Measurements from ENCODE around the gene PIP4K2C.

PIP4K2C gene
- 33.6 to 43.5 reads per million in 2 experiments for total RNA-seq

DNA sequence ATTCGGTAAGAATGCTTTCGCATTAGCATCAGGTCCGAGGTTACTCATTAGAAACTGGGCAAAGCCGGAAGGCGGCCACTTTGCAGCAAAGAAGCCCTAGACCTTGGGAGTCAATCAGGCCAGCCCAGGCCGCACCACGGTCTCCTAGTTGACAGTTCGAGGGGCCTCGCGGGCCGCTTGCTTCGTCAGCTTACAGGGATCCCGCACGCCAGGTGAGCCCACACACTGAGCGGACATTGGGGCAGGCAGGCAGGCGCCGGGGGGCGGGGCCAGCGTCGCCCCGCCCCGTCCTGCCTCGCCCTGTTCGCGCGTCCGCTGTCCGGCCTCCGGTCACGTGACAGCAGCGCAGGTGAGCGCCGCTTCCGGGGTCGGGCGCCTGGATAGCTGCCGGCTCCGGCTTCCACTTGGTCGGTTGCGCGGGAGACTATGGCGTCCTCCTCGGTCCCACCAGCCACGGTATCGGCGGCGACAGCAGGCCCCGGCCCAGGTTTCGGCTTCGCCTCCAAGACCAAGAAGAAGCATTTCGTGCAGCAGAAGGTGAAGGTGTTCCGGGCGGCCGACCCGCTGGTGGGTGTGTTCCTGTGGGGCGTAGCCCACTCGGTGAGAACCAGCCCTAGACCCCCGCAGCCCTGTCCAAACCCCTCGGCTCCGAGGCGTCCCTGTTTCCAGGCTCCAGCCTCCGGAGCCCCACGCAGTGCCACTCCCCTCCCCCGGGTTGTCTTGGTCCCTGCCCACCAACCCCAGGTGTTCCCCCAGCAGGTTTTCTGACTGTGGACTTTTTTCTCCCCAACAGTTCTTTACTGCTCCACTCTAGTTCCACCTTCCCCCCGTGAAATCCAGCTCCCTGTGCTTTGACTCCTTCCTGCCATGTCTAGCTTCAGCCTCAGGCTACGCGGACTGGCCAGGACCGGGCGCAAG is at the start of gene PIP4K2C:
PIP4K2C (plus strand) TSS at position 329 of the 918 bp plus-strand sequence; CDS start at position 427, 98 bp downstream.
- DNase-seq (ENCODE audit: low read depth): peak; percentile 65

DNA sequence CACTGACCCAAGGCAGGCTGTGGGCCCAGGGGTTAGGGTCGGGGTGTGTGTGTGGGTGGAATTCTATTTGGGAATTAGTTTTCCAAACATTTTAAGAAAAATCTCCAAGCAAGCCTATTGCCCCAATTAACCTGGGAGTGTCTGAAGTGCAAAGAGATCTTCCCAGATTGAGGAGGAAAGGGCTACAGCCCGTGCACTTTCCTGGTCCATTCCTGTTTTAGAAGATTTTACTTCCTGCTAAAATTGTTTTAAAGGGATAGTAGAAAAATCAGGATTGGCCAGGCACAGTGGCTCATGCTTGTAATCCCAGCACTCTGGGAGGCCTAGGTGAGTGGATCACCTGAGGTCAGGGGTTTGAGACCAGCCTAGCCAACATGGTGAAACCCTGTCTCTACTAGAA is 49.3 kb upstream of the PIP4K2C start:
- no peak for DNase-seq (ENCODE audit: low read depth)

DNA sequence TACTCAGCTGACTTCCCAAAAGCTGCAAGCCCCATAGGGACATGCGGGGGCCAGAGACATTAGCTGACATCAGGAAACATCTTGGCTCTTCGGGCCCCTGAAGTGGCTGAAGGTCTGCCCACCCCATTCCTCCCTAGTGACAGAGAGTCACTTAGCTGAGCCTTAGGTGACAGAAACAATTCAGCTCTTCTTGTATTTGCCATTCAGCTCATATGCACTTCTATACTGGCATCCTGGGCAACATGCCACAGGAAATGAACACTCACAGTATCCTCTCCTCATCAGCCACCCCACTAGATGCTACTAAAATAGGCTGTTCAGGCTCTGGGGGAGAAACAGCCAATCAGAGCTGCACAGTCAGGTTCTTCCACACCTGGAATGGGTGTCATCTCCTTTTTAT is 47.4 kb upstream of the PIP4K2C start:
- no peak for DNase-seq (ENCODE audit: low read depth)

DNA sequence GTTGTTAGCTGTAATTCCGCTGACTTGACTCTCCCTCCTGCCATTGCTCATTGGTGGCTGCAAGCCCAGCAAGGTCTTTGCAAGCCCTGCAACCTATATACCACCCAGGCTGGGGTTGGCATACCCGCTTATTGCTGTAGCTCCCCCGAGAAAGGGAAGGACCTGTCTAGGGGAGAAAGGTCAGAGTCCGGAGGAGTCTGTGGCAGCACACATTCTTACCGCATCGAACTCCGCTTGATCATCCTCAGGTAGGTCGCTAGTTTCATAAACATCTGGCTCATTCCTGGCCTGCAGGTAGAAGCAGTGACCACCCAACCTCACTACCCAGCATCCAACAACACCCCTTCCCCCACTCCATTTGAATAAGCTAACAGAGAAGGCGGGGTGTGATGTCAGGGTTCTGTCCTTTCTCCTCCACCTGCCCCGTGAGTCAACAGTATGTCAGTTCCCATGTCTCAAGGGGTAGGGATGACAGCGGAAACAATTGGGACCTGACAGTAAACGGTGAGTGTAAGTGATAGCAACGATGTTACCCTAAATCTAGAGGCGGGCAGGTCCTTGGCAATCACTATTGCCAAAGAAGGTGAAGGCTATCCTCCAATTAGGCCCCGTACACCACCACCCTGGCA is 45.1 kb upstream of the PIP4K2C start:
- no peak for DNase-seq (ENCODE audit: low read depth)

DNA sequence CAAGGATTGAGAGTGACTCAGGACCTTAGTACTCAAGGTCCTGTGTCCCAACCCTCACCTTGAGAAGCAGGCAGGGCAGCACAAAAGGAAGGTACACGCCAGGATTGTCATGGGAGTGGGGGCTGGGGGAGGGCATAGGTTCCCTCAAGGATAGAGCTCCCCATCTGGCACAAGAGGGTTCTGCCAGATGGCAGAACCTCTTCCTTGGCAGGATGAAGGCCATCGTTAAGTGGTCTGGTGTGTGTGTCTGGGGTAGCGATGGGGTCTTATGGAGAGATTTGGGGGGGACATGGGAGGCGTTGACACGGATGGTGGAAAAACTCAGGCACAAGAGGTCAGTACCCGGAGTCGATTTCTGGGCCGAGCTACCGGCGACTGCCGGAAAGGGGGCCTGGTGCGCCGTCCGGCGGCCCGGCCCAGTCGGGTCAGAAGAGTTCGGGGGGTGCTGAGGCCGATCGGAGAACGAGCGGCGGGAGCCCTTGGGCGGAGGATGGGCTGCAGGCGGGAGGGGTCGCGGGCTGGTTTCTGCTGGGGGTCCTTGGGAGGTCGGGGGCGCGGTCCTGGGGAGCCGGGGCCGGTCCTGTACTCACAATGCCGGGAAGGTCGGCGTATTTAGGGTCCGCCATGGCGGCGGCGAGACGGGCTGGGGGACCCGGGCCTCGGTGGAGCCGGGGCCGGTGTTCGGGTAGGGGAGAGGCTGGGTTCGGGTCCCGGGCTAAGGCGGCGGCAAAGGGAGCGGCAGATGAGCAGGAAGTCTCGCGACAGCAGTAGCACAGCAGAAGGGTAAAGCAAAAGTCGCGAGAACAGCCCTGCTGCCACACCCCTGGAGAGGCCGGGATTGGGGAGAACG is 44.3 kb upstream of the PIP4K2C start, which contains the start of gene DCTN2:
DCTN2 (minus strand) TSS at position 755 of the 850 bp plus-strand sequence; CDS start at position 626, 129 bp downstream.
- DNase-seq (ENCODE audit: low read depth): peak; percentile 89

DNA sequence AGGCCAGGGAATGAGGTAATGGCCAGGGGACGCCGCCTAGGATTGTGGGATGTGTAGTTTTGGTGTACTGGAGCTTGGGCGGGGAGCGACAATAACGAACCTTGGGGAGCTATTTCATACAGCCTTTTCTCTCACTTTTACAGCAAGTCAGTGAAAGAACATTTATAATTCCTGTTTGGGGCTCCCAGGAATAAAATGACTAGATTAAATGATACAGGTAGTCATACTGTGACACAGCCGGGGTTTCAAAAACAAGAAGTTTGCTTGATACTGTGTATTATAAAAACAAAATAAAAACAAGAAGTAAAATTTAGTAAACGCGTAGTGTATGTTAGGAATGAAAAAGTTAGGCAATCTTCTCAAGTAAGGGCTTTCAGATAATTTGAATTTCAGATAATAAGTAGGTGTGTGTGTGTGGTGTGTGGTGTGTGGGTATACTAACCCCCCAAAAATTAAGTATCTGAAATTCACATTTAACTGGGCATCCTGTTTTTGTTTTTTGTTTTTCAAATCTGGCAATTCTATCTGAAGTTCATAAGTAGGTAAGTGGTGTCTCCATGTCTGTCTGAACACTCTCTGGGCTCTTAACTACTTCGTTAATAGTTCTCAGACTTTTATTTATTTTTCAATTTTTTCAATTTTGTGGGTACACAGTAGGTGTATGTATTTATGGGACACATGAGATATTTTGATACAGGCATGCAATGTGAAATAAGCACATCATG is 43.5 kb upstream of the PIP4K2C start:
- DNase-seq (ENCODE audit: low read depth): no peak

DNA sequence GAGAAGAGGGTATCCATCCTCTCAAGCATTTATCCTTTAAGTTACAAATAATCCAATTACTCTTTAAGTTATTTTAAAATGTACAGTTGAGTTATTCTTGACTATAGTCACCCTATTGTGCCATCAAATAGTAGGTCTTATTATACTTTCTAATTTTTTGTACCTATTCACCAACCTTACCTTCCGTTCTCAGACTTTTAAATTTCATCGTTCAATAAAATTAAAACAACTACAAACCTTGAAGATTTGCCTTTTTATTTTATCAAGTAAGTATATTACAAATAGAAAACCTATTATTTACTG is 43.0 kb upstream of the PIP4K2C start:
- DNase-seq (ENCODE audit: low read depth): no peak

DNA sequence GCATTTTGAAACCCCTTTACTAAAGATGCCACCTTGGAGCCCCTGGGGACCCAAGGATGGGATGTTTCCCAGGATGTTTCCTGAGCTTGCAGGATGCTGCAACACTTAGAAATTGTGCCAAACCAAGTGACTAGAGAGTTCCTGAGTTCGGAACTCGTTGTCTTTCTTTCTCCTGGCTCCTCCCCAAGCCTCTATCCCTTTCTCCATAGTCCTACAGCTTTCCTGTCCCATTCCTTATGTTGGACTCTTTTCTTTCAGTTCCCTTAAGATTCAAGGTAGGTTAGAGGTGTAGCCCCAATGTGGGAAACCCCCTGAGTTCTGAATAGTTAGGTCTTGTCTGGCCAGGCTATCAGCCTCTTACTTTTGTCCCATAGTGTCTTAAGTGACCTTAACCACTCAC is 42.5 kb upstream of the PIP4K2C start:
- DNase-seq (ENCODE audit: low read depth): no peak

DNA sequence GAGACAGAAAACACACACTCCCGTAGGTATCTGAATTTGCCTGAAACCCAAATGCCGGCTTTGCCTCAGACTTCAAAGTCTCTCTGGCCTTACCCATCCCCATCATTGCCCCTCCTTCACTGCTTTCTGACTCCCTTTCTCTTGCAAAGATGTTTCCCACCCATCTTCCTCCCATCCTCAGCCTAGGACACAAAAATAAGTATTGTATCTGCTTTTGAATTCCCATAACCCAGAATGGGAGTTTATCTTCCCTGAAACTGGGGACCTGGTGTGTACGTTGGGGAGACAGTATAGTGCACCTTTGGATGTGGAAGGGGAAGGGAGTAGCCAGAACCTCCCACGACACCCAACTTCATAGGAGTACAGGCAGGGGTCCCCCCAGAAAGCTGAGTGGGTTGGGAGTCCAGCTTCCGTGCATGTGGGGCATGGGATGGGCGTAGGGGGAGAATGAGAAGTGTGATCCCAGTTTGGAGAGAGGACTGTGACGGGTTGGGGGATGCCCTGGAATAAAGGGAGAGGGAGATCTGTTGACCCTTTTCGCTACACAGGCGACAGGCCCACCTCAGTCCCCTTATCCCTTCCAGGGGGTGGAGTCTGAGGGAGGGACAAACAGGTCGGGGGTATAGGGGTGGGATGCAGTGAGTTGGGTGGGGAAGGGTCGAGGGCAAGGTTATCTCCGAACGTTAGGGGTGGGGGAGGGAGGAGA is 41.6 kb upstream of the PIP4K2C start:
- no peak for DNase-seq (ENCODE audit: low read depth)

DNA sequence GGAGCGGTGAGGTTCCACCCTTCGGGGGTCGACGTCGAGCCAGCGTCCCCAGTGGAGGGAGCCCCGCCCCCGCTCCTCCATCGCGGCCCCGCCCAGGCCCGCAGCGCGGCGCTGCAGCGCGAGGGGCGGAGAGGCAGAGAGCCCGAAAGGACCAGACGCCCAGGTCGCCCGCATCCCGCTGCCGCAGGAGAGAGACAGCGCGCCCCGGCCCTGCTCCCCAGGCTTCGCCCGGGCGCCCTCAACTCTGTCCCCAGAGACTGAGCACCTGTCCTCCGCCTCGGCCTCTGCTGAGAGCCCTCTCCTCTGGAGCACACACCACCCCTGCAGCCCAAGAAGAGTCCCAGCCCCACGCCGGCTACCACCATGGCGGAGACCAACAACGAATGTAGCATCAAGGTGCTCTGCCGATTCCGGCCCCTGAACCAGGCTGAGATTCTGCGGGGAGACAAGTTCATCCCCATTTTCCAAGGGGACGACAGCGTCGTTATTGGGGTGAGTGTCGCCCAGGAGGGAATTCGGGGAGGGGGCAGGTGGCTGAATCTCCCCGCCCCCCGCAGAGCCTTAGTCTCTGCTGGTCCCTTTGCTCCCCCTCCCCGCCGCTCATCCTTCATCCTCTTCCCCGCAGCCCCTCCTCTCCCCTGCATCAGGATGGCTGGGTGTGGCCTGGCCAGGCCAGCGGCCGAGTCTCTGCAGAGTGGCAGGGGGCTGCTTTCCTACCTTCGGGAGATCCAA is 40.9 kb upstream of the PIP4K2C start, which contains the start of gene KIF5A:
KIF5A (plus strand) TSS at position 136 of the 732 bp plus-strand sequence; CDS start at position 364, 228 bp downstream.
- DNase-seq (ENCODE audit: low read depth): peak; percentile 38

DNA sequence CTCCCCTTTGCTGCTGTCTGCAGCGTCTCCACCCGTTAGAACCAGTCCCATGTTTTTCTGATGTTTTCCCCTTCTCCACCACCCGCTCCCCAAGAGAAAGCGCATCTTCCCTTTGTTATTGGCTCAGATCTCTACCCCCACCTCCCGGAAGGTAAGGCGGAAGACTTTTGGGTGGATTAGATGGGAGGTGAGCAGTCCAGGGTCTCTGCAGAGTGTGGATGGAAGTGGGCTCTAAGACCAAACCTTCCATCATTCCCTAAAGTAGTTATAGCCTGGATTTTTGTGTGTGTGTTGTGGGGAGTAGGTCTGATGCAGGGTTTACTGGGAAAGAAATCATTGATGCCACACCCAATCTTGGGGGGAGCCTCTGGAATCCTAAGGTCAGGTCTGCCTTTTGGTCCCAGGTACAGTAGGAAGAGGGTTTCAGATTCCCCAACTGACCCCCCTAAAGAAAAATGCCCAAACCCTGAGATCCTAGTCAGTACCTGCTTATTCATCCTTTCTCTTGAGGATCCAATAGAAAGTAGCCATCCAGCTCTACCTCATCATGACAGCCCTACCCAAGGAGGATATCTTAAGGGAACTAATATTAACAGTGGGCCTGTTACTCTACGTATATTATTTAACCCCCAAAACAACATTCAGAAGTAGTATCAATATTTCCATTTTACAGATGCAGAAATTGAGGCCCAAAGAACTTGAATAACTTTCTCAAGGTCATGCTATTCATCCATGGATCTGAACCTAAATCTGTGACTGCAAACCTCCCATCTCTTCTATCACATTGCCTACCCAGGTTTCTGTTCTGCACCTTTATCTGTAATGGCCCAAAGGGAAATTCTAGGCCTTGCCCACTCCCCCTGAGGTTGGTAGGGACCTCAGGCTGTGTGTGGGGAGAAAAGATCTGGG is 40.1 kb upstream of the PIP4K2C start:
- no peak for DNase-seq (ENCODE audit: low read depth)

DNA sequence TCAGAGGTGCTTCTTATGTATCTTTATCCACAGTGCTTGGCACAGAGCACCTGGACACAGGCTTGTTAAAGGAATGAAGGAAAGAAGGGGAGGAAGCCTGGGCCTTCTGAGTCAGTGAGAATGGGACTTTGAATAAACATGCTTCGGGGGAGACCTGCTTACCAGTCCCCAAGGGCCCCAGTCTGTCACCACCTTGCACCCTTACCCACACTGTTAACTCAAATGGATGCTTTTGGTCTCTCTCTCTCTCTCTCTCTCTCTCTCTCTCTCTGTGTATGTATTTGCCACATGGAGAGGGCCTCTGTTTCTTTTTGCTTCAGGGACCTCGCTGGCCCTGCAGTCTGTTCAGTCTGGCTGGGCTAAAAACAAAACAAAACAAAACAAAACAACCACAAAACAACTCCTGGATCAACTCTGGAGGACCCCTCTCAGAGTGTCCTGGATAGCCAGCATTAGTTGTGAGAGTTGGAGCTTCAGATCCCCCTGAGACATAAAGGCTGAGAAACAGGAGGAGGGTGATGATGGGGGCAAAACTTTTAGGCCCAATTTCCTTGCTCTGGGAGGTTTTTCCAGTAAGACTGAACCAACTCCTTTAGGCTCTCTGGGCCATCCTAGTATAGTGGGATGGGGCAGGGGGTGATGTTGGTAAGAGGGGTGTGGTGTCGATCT is 39.2 kb upstream of the PIP4K2C start:
- DNase-seq (ENCODE audit: low read depth): no peak

DNA sequence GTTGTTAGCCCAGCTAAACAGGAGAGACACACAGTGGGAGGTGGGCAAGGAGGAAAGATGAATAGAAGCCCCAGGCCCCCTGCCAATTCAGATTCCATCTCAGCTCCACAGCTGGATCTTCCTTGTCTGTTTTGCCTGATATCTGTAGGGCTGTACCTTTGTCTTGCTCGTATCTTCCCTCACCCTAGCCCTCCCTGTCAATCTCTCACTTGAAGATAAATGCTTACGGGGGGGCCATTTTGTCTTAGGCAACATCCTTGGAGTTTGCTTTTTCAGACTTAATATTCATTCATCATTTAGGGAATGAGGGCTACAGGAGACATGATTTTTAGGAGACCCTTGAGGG is 38.7 kb upstream of the PIP4K2C start:
- no peak for DNase-seq (ENCODE audit: low read depth)

DNA sequence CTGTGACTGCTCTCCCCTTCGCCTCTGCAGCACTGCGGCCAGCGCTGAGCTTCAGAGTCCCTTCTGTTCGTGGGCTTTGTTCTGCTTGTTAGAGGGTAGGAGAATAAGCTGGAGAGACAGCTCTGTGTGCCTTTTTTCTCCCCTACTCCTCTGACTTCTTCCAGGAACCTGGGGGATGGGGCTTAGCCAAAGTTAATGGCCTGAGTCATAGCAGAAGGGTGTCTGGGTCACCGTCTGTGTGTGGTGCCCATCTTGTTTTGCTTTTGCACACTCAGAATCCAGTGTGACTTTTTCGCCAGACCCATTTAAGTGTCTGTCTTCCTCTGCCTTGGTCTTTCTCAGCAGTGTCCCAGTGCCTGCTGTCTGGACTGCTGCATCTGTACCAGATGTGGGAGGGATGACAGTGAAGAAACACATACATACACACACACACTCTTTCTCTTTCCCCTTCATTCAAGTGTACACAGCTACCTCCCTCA is 38.1 kb upstream of the PIP4K2C start:
- DNase-seq (ENCODE audit: low read depth): no peak

DNA sequence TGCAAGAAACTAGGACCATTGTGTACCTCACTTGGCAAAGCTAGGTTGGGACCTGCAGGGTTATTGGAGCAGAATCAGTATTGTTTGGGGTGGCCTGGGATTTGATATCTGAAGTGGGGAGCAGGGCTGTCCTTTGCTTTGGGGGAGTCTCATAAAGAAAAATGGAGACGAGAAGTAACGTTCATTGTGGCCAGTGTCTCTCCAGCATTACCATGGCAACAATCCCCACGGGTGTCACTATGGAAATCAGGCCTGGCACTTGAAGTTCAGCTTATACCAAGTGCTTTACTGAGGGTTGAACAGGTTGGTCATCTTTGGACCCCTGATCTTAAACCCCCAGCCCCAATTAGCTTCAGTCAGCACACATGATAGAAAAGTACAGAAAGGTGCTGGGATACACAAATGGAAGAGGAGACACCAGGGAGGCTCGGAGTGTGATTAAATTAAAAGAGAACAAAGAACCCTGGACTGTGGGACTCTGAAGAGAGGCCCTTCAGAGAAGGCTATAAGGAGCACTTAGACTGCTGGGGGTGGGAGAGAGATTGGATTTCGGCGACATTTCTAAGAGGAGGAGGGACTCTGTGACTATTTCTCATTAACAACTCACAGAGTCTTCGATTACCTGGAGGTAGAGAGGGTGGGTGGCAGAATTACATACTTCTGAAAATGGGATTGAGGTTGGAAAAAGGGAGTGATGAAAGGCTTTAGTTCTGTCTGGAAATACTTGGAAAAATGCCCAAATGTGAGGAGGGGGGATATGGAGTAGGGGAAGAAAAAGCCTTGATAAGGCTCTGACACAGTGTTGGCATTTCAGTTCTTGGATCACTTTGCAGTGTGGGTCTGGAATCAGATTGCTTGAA is 37.4 kb upstream of the PIP4K2C start:
- no peak for DNase-seq (ENCODE audit: low read depth)

DNA sequence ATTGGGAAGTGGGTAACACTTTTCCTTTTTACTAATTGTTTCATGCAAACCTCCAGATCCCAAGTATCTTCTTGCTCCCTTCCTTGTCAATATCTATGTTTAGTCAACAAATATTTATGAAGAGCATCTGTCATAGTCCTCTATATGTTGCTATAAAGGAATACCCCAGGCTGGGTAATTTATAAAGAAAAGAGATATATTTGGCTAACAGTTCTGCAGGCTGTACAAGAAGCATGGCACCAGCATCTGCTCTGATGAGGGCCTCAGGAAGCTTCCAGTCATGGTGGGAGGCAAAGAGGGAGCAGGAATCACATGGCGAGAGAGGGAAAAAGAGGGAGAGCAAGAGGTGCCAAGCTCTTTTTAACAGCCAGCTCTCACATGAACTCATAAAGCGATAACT is 36.5 kb upstream of the PIP4K2C start:
- DNase-seq (ENCODE audit: low read depth): no peak

DNA sequence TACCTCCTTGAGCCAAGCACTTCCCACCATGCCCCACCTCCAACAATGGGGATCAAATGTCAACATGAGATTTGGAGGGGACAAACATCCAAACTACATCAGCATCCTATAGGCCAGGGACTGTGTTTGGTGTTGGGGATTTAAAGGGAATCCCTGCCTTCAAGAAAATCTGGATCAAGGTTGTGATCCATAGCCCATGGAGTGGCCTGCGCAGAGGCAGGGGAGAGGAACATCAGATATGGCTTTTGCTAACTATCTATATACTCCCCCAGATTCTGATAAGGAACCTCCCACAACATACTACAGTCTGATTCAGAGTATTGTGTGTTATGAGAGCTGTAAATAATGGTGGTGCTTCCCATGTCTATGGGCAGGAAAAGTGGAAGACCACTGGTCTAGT is 36.1 kb upstream of the PIP4K2C start:
- DNase-seq (ENCODE audit: low read depth): no peak

DNA sequence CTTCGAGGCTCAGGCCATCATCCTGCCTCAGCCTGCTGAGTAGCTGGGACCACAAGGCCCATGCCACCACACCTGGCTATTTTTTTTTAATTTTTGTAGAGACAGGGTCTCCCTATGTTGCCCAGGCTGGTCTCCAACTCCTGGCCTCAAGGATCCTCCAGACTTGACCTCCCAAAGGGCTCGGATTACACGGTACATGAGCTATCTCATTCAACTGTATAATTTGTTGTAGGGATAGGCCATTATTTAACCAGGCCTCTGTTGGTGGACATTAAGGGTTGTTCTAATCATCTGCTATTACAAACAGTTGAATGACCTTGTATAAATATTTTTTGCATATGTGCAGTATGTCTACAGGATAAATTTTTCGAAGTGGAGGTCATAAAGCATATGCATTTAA is 32.1 kb upstream of the PIP4K2C start:
- DNase-seq (ENCODE audit: low read depth): no peak

Data from T follicular helper cell (primary cell).